HCT116 (cell line): ENCODE results near the gene ABCC9. TPM values are rescaled to one million over a fixed set of nuclear protein-coding genes. Genes with fewer than 3 reads are reported as not detected.

Source experiments
- ATAC-seq: fragments of 200-7000 bp; cut with Tn5 transposase; 2 replicates; pipeline ENCODE4 v1.9.1; 2020; ENCODE audit warnings: mild to moderate bottlenecking, moderate library complexity
- BruUV-seq: library from RNA; stranded (reverse); fragments of 400-500 nt; replicated peaks from 2 replicates; lab custom pipeline; 2021; lab: Mats Ljungman, UMichigan
- CTCF ChIA-PET: fragments of 300-600 bp; sonication (Branson Sonifier 250); formaldehyde crosslinking; loops from one replicate; lab custom pipeline; 2021; ENCODE audit warnings: antibody characterized with exemption; lab: Charles Lee
- POLR2A ChIA-PET: fragments of 300-600, 350-600 bp; sonication (Branson Sonifier 250); formaldehyde crosslinking; loops from one replicate; lab custom pipeline; 2021; ENCODE audit warnings: antibody characterized with exemption; lab: Charles Lee
- RAD21 ChIA-PET, 2 experiments: fragments of 300-600 bp; sonication (Branson Sonifier 250); formaldehyde crosslinking; loops; one replicate each; lab custom pipeline; 2023; ENCODE audit warnings: low total read pairs in 2 of 2; ENCODE audit not compliant: uncharacterized antibody in 2 of 2, unreplicated experiment in 2 of 2, low non-redundant PET in 1 of 2; lab: Charles Lee
- DNase-seq: peaks from one replicate; pipeline ENCODE4 v3.0.0-alpha.2; 2010; ENCODE audit warnings: low read depth, low spot score
- H2AFZ ChIP-seq: fragments of 200-600 bp; shearing (Covaris generic), sonication (generic); 2 replicates; pipeline ENCODE4 v1.6.1; 2017; ENCODE audit warnings: low read depth, mixed run types, mixed read lengths, antibody characterized with exemption, low read length; ENCODE audit not compliant: poor library complexity, severe bottlenecking
- H3K27ac ChIP-seq: 2 replicates; pipeline ENCODE4 v1.5.1; 2012; ENCODE audit warnings: low read depth, low read length
- H3K27me3 ChIP-seq: fragments of 200-600 bp; sonication (generic); 2 replicates; pipeline ENCODE4 v1.6.1; 2016; ENCODE audit warnings: mixed run types, low read length, mixed read lengths; ENCODE audit not compliant: insufficient read depth
- H3K36me3 ChIP-seq, 2 experiments: fragments of 200-500 bp in 1 of 2; fragments of 200-600 bp in 1 of 2; sonication (Bioruptor generic) in 1 of 2; sonication (generic) in 1 of 2; 2 replicates each; pipeline versions ENCODE4 v1.5.1 to v1.6.1; 2014 to 2016; ENCODE audit warnings: low read length in 2 of 2, inconsistent platforms in 1 of 2, mixed read lengths in 1 of 2, mixed run types in 1 of 2; ENCODE audit not compliant: insufficient read depth in 2 of 2, control insufficient read depth in 1 of 2
- H3K4me1 ChIP-seq, 2 experiments: fragments of 200-600 bp in 1 of 2; sonication (generic) in 1 of 2; 2 replicates each; pipeline versions ENCODE4 v1.5.1 to v1.6.1; 2012 to 2017; ENCODE audit warnings: low read length in 2 of 2, inconsistent platforms in 1 of 2, mild to moderate bottlenecking in 1 of 2, mixed read lengths in 1 of 2, mixed run types in 1 of 2, moderate library complexity in 1 of 2; ENCODE audit not compliant: insufficient read depth in 2 of 2, control insufficient read depth in 1 of 2
- H3K4me2 ChIP-seq: fragments of 200-600 bp; sonication (generic); 2 replicates; pipeline ENCODE4 v1.6.1; 2017; ENCODE audit warnings: mixed run types, low read length, mixed read lengths
- H3K4me3 ChIP-seq, 2 experiments: fragments of 200-600 bp in 1 of 2; sonication (generic) in 1 of 2; replicated peaks in 1 of 2; 2 replicates each; pipeline ENCODE4 v1.5.1; 2011 to 2016; ENCODE audit warnings: low read length in 2 of 2, control low read depth in 1 of 2, low read depth in 1 of 2, mild to moderate bottlenecking in 1 of 2, mixed read lengths in 1 of 2, mixed run types in 1 of 2
- H3K79me2 ChIP-seq: fragments of 200-600 bp; sonication (generic); 2 replicates; pipeline ENCODE4 v1.6.1; 2017; ENCODE audit warnings: mild to moderate bottlenecking, mixed run types, low read length, moderate library complexity, mixed read lengths; ENCODE audit not compliant: insufficient read depth
- H3K9ac ChIP-seq: fragments of 200-600 bp; sonication (generic); 2 replicates; pipeline ENCODE4 v1.6.1; 2016; ENCODE audit warnings: low read length, mixed read lengths
- H3K9me2 ChIP-seq: fragments of 200-600 bp; sonication (generic), shearing (Covaris generic); 2 replicates; pipeline ENCODE4 v1.6.1; 2017; ENCODE audit warnings: mixed run types, mild to moderate bottlenecking, moderate library complexity; ENCODE audit not compliant: insufficient read depth
- H3K9me3 ChIP-seq, 2 experiments: fragments of 200-500 bp in 1 of 2; fragments of 200-600 bp in 1 of 2; sonication (Bioruptor generic) in 1 of 2; sonication (generic) in 1 of 2; 2 replicates each; pipeline ENCODE4 v1.6.1; 2014 to 2017; ENCODE audit warnings: low read length in 2 of 2, mixed read lengths in 2 of 2, inconsistent platforms in 1 of 2, low read depth in 1 of 2, mild to moderate bottlenecking in 1 of 2, mixed run types in 1 of 2, moderate library complexity in 1 of 2; ENCODE audit not compliant: control insufficient read depth in 1 of 2, insufficient read depth in 1 of 2
- H4K20me1 ChIP-seq: fragments of 200-600 bp; sonication (generic), shearing (Covaris generic); 2 replicates; pipeline ENCODE4 v1.6.1; 2017; ENCODE audit warnings: mixed run types, mild to moderate bottlenecking, moderate library complexity; ENCODE audit not compliant: insufficient read depth
- CEBPB ChIP-seq: IDR thresholded peaks from 2 replicates; pipeline ENCODE4 v1.6.1; 2012; ENCODE audit warnings: low read depth
- CTCF ChIP-seq, 3 experiments: fragments of 200-600 bp in 1 of 3; sonication (generic) in 1 of 3; IDR thresholded peaks in 2 of 3; conservative IDR thresholded peaks in 1 of 3; 2 replicates each; pipeline ENCODE4 v1.5.1; 2012 to 2017; ENCODE audit warnings: low read depth in 2 of 3, low read length in 2 of 3, antibody characterized with exemption in 1 of 3, borderline replicate concordance in 1 of 3, control low read depth in 1 of 3, mild to moderate bottlenecking in 1 of 3, mixed read lengths in 1 of 3, mixed run types in 1 of 3, moderate library complexity in 1 of 3; ENCODE audit not compliant: insufficient read depth in 1 of 3
- EZH2 ChIP-seq: fragments of 200-600 bp; sonication (generic); IDR thresholded peaks from 2 replicates; pipeline ENCODE4 v1.6.1; 2017; ENCODE audit warnings: antibody characterized with exemption, mixed run types
- SP1 ChIP-seq: IDR thresholded peaks from 2 replicates; pipeline ENCODE4 v1.6.1; 2012; ENCODE audit warnings: low read depth
- SRF ChIP-seq: IDR thresholded peaks from 2 replicates; pipeline ENCODE4 v1.6.1; 2012; ENCODE audit warnings: low read depth
- YY1 ChIP-seq: IDR thresholded peaks from 2 replicates; pipeline ENCODE4 v1.6.1; 2011; ENCODE audit warnings: low read length, low read depth, moderate library complexity, mild to moderate bottlenecking; ENCODE audit not compliant: insufficient replicate concordance; ENCODE audit errors: extremely low read depth
- intact Hi-C: fragments of 100-400 bp; cut with micrococcal nuclease; formaldehyde crosslinking; loops from 2 replicates; pipeline ENCODE4 v1.10.0; 2022
- total RNA-seq: library from RNA; stranded (reverse); gene quantifications from one replicate; pipeline ENCODE4 v1.2.1, GENCODE V29; 2021; ENCODE audit not compliant: unreplicated experiment

ABCC9 gene
- total RNA-seq, 1 experiment from 2014 or later = 0.05 TPM

GRCh38 chr12:21971344-21971743 lies 30.1 kb upstream of the ABCC9 start:
- Histone ChIP-seq H3K27me3 (peaks cover 8% of the 10 kb centered on the region; the same call in 1 of the 2 replicates), H3K4me2 (no peak overlapping the region), H2AFZ (no peak overlapping the region), H4K20me1 (no peaks in the 10 kb centered on the region), H3K36me3 (no peaks in the 10 kb centered on the region), H3K9me3 (no peaks in the 10 kb centered on the region), H3K9ac (no peak overlapping the region), H3K79me2 (no peaks in the 10 kb centered on the region), H3K9me2 (no peaks in the 10 kb centered on the region), H3K27ac (no peak overlapping the region), H3K4me1 (no peaks in the 10 kb centered on the region), H3K4me3 (no peak overlapping the region)
- RAD21 ChIA-PET = no interaction called here
- BruUV-seq = no TSS peak
- CTCF ChIA-PET = interaction anchor here (0.9 kb wide), 1 partner anchor 18 kb away, joined by 3 read pairs; no protein-coding TSS in a partner anchor
- POLR2A ChIA-PET = no interaction called here
- DNase-seq (no peak), ATAC-seq (no peak)
- TF ChIP-seq SP1 (no peak), CEBPB (no peak), YY1 (no peak), SRF (no peak)
- intact Hi-C loops = no loop called here

- Histone ChIP-seq H3K9me2 (no peaks in the 10 kb centered on the region), H3K4me2 (no peak overlapping the region), H3K27me3 (no peaks in the 10 kb centered on the region), H3K9me3 (no peaks in the 10 kb centered on the region), H3K79me2 (no peaks in the 10 kb centered on the region), H2AFZ (no peak overlapping the region), H3K27ac (no peak overlapping the region), H3K4me1 (no peaks in the 10 kb centered on the region), H3K36me3 (no peaks in the 10 kb centered on the region), H3K4me3 (no peak overlapping the region), H4K20me1 (no peaks in the 10 kb centered on the region), H3K9ac (no peak overlapping the region)
- ChIA-PET CTCF (interaction anchor here (0.6 kb wide), 1 partner anchor 188 kb away, joined by 3 read pairs; the partner anchor contains the start of gene KCNJ8), RAD21 (no interaction called here), POLR2A (no interaction called here)
- no TSS peak for BruUV-seq
- intact Hi-C loops = no loop called here
- no peak for TF ChIP-seq EZH2
- 0 out of 6 replicates have a peak, but pooled peaks of 1 of the 3 experiments have one; percentile 17 for TF ChIP-seq CTCF (IDR thresholded peaks at IDR 0.05 in 2 of 3, conservative IDR thresholded peaks at IDR 0.05 in 1 of 3; ENCODE audit: borderline replicate concordance in 1 of 3, insufficient read depth in 1 of 3, low read depth in 2 of 3, low read length in 2 of 3)
- DNase-seq (no peak), ATAC-seq (no peak)
Observed at GRCh38 chr12:21962821-21963220, 21.6 kb upstream of the ABCC9 start.
